Measurements from ENCODE around the gene DIRAS3.
"Not testable (repeated sequence)": the region's sequence is repeated elsewhere in the genome, so short reads cannot be mapped to it uniquely, and the experiment has no call there.

DIRAS3 gene

DNA sequence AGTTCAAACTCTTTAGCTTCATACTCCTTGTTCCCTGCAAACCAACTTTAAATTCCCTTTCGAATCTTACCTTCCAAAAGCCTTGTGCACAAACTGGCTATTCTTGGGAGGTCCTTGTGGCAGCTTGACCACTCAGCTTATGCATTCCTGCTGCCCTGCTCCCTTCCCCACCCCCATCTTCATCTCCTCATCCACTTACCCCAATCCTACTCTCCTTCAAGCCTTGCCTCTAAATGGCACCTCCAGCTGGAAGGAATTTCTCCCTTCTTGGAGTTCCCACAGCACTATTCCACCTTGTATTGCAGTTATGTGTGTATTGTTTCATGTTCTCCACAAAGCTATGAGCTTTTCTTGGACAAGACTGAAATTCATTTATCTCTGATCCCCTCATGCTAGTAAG lies 15.3 kb upstream of the DIRAS3 start (continued):
- TF ChIP-seq, protein P1, sequence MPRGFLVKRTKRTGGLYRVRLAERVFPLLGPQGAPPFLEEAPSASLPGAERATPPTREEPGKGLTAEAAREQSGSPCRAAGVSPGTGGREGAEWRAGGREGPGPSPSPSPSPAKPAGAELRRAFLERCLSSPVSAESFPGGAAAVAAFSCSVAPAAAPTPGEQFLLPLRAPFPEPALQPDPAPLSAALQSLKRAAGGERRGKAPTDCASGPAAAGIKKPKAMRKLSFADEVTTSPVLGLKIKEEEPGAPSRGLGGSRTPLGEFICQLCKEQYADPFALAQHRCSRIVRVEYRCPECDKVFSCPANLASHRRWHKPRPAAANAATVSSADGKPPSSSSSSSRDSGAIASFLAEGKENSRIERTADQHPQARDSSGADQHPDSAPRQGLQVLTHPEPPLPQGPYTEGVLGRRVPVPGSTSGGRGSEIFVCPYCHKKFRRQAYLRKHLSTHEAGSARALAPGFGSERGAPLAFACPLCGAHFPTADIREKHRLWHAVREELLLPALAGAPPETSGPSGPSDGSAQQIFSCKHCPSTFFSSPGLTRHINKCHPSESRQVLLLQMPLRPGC (tag by site-specific recombination; IDR thresholded peaks at IDR 0.05) = no peak
- no peak for TF ChIP-seq ZNF274 (IDR thresholded peaks at IDR 0.05; ENCODE audit: low read length)
- TF ChIP-seq ZNF274 (tag by site-specific recombination; IDR thresholded peaks at IDR 0.05; ENCODE audit: borderline replicate concordance) = no peak
- TF ChIP-seq, protein P2, sequence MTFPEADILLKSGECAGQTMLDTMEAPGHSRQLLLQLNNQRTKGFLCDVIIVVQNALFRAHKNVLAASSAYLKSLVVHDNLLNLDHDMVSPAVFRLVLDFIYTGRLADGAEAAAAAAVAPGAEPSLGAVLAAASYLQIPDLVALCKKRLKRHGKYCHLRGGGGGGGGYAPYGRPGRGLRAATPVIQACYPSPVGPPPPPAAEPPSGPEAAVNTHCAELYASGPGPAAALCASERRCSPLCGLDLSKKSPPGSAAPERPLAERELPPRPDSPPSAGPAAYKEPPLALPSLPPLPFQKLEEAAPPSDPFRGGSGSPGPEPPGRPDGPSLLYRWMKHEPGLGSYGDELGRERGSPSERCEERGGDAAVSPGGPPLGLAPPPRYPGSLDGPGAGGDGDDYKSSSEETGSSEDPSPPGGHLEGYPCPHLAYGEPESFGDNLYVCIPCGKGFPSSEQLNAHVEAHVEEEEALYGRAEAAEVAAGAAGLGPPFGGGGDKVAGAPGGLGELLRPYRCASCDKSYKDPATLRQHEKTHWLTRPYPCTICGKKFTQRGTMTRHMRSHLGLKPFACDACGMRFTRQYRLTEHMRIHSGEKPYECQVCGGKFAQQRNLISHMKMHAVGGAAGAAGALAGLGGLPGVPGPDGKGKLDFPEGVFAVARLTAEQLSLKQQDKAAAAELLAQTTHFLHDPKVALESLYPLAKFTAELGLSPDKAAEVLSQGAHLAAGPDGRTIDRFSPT (tag by site-specific recombination; IDR thresholded peaks at IDR 0.05) = no peak
- TF ChIP-seq ZNF416 (tag by site-specific recombination; IDR thresholded peaks at IDR 0.05) = no peak
- TF ChIP-seq, protein P3, sequence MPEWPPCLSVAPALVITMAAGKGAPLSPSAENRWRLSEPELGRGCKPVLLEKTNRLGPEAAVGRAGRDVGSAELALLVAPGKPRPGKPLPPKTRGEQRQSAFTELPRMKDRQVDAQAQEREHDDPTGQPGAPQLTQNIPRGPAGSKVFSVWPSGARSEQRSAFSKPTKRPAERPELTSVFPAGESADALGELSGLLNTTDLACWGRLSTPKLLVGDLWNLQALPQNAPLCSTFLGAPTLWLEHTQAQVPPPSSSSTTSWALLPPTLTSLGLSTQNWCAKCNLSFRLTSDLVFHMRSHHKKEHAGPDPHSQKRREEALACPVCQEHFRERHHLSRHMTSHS (tag by site-specific recombination; IDR thresholded peaks at IDR 0.05) = no peak
- TF ChIP-seq, protein P4, sequence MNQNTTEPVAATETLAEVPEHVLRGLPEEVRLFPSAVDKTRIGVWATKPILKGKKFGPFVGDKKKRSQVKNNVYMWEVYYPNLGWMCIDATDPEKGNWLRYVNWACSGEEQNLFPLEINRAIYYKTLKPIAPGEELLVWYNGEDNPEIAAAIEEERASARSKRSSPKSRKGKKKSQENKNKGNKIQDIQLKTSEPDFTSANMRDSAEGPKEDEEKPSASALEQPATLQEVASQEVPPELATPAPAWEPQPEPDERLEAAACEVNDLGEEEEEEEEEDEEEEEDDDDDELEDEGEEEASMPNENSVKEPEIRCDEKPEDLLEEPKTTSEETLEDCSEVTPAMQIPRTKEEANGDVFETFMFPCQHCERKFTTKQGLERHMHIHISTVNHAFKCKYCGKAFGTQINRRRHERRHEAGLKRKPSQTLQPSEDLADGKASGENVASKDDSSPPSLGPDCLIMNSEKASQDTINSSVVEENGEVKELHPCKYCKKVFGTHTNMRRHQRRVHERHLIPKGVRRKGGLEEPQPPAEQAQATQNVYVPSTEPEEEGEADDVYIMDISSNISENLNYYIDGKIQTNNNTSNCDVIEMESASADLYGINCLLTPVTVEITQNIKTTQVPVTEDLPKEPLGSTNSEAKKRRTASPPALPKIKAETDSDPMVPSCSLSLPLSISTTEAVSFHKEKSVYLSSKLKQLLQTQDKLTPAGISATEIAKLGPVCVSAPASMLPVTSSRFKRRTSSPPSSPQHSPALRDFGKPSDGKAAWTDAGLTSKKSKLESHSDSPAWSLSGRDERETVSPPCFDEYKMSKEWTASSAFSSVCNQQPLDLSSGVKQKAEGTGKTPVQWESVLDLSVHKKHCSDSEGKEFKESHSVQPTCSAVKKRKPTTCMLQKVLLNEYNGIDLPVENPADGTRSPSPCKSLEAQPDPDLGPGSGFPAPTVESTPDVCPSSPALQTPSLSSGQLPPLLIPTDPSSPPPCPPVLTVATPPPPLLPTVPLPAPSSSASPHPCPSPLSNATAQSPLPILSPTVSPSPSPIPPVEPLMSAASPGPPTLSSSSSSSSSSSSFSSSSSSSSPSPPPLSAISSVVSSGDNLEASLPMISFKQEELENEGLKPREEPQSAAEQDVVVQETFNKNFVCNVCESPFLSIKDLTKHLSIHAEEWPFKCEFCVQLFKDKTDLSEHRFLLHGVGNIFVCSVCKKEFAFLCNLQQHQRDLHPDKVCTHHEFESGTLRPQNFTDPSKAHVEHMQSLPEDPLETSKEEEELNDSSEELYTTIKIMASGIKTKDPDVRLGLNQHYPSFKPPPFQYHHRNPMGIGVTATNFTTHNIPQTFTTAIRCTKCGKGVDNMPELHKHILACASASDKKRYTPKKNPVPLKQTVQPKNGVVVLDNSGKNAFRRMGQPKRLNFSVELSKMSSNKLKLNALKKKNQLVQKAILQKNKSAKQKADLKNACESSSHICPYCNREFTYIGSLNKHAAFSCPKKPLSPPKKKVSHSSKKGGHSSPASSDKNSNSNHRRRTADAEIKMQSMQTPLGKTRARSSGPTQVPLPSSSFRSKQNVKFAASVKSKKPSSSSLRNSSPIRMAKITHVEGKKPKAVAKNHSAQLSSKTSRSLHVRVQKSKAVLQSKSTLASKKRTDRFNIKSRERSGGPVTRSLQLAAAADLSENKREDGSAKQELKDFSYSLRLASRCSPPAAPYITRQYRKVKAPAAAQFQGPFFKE (tag by site-specific recombination; IDR thresholded peaks at IDR 0.05; ENCODE audit: borderline replicate concordance) = no peak
- TF ChIP-seq SP7 (tag by site-specific recombination; IDR thresholded peaks at IDR 0.05) = no peak
- TF ChIP-seq ZNF561 (tag by site-specific recombination; IDR thresholded peaks at IDR 0.05; ENCODE audit: borderline replicate concordance) = no peak
- TF ChIP-seq, protein P5, sequence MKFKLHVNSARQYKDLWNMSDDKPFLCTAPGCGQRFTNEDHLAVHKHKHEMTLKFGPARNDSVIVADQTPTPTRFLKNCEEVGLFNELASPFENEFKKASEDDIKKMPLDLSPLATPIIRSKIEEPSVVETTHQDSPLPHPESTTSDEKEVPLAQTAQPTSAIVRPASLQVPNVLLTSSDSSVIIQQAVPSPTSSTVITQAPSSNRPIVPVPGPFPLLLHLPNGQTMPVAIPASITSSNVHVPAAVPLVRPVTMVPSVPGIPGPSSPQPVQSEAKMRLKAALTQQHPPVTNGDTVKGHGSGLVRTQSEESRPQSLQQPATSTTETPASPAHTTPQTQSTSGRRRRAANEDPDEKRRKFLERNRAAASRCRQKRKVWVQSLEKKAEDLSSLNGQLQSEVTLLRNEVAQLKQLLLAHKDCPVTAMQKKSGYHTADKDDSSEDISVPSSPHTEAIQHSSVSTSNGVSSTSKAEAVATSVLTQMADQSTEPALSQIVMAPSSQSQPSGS (tag by site-specific recombination; IDR thresholded peaks at IDR 0.05; ENCODE audit: low read depth) = no peak

DNA sequence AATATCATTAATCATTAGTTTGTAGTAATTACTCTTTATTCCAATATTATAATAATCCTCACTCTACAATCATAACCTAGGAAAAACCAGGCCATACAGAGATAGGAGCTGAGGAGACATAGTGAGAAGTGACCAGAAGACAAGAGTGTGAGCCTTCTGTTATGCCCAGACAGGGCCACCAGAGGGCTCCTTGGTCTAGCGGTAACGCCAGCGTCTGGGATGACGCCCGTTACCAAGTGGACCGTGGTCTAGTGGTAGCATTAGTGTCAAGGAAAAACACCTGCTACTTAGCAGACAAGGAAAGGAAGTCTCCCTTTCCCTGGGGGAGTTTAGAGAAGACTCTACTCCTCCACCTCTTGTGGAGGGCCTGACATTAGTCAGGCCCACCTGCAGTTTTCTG lies 7.6 kb upstream of the DIRAS3 start:
- H3K4me1 ChIP-seq (ENCODE audit: control insufficient read depth, insufficient read depth, low read length); H3K9me3 ChIP-seq (ENCODE audit: control insufficient read depth, insufficient read depth, low read depth, low read length); POLR2A ChIA-PET; H3K36me3 ChIP-seq (ENCODE audit: control insufficient read depth in 2 of 2, insufficient read depth in 1 of 2, low read length in 2 of 2); H3K4me3 ChIP-seq (ENCODE audit: low read depth, low read length); H3K27ac ChIP-seq (ENCODE audit: extremely low read depth, low read depth, low read length): not testable (repeated sequence)
- CTCF ChIA-PET = interaction anchor here (0.8 kb wide), 1 partner anchor 12 kb away, joined by 3 read pairs; no protein-coding TSS in a partner anchor

DNA sequence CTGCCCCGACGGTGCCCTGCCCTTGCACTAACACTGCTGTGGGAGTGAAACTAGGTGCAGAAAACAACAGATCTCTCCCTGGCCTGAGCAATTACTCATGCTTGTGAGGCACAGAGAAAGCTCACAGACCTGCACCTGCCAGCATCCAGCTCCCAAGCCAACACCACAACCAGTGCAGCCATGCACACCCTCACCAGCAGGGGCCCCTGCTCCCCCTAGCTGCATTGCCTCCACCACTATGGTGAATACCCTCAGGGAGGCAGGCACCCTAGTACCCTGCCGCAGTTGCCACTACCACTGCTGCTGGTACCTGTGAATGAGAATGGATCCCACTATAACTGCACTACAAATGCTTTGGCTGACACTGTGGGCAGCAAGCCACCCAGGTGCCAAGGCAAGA lies 7.1 kb upstream of the DIRAS3 start:
- Histone ChIP-seq H3K36me3 (ENCODE audit: control insufficient read depth in 2 of 2, insufficient read depth in 1 of 2, low read length in 2 of 2) (no peaks in the 10 kb centered on the region), H3K4me1 (ENCODE audit: control insufficient read depth, insufficient read depth, low read length) (no peaks in the 10 kb centered on the region), H3K9me3 (ENCODE audit: control insufficient read depth, insufficient read depth, low read depth, low read length) (no peaks in the 10 kb centered on the region), H3K4me3 (ENCODE audit: low read depth, low read length) (no peak overlapping the region), H3K27ac (ENCODE audit: extremely low read depth, low read depth, low read length) (no peak overlapping the region)
- ChIA-PET CTCF (interaction anchor here (0.8 kb wide), 1 partner anchor 11 kb away, joined by 3 read pairs; no protein-coding TSS in a partner anchor), POLR2A (no interaction called here)
- TF ChIP-seq ZNF311 (tag by site-specific recombination; IDR thresholded peaks at IDR 0.05; ENCODE audit: borderline replicate concordance) (no peak), GFI1B (tag by site-specific recombination; IDR thresholded peaks at IDR 0.05) (no peak), GLIS1 (tag by site-specific recombination; IDR thresholded peaks at IDR 0.05) (no peak), ZNF830 (tag by site-specific recombination; IDR thresholded peaks at IDR 0.05; ENCODE audit: low read depth) (no peak), OSR2 (tag by site-specific recombination; IDR thresholded peaks at IDR 0.05) (no peak), ZNF157 (tag by site-specific recombination; IDR thresholded peaks at IDR 0.05) (no peak), ZNF747 (tag by site-specific recombination; IDR thresholded peaks at IDR 0.05) (no peak)
- TF ChIP-seq, protein P6, sequence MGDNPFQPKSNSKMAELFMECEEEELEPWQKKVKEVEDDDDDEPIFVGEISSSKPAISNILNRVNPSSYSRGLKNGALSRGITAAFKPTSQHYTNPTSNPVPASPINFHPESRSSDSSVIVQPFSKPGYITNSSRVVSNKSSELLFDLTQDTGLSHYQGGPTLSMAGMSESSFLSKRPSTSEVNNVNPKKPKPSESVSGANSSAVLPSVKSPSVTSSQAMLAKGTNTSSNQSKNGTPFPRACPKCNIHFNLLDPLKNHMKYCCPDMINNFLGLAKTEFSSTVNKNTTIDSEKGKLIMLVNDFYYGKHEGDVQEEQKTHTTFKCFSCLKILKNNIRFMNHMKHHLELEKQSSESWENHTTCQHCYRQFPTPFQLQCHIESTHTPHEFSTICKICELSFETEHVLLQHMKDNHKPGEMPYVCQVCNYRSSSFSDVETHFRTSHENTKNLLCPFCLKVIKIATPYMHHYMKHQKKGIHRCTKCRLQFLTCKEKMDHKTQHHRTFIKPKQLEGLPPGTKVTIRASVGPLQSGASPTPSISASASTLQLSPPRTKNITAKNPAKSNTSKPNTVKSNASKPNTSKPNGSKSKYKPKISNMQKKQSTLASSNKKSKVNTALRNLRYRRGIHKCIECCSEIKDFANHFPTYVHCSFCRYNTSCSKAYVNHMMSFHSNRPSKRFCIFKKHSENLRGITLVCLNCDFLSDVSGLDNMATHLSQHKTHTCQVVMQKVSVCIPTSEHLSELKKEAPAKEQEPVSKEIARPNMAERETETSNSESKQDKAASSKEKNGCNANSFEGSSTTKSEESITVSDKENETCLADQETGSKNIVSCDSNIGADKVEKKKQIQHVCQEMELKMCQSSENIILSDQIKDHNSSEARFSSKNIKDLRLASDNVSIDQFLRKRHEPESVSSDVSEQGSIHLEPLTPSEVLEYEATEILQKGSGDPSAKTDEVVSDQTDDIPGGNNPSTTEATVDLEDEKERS (tag by site-specific recombination; IDR thresholded peaks at IDR 0.05) = no peak

Measured in HEK293 (cell line).